Keratinocyte (primary cell): ENCODE measurements around the gene SORT1. TPM values are rescaled to one million over a fixed set of nuclear protein-coding genes. Genes with fewer than 3 reads are reported as not detected.

ENCODE experiments used
- DNase-seq: peaks from one replicate; pipeline ENCODE4 v3.0.0-alpha.2; 2011; ENCODE audit warnings: low read depth, missing footprints, low spot score
- FAIRE-seq: peaks from 2 replicates; lab custom pipeline; 2011; peaks lifted over from hg19 to GRCh38; lab: Jason Lieb, UNC
- H2AFZ ChIP-seq: 2 replicates; pipeline ENCODE4 v1.6.0; 2012; ENCODE audit warnings: low read length, control low read depth, inconsistent platforms; ENCODE audit not compliant: control insufficient read depth
- H3K27ac ChIP-seq: 2 replicates; pipeline ENCODE4 v1.5.1; 2011; ENCODE audit warnings: low read length; ENCODE audit not compliant: control insufficient read depth, insufficient read depth
- H3K27me3 ChIP-seq: 3 replicates; pipeline ENCODE4 v1.6.0; 2011; ENCODE audit warnings: low read length; ENCODE audit not compliant: control insufficient read depth, insufficient read depth; ENCODE audit errors: extremely low read depth
- H3K36me3 ChIP-seq, 2 experiments: 2 replicates in 1 of 2; 3 replicates in 1 of 2; pipeline ENCODE4 v1.5.1; 2011; ENCODE audit warnings: low read length in 2 of 2, mild to moderate bottlenecking in 1 of 2; ENCODE audit not compliant: control insufficient read depth in 2 of 2, insufficient read depth in 2 of 2; ENCODE audit errors: extremely low read depth in 1 of 2
- H3K4me1 ChIP-seq: 3 replicates; pipeline ENCODE4 v1.5.1; 2011; ENCODE audit warnings: low read length; ENCODE audit not compliant: control insufficient read depth, insufficient read depth; ENCODE audit errors: extremely low read depth
- H3K4me2 ChIP-seq: 3 replicates; pipeline ENCODE4 v1.6.0; 2011; ENCODE audit warnings: low read depth, low read length; ENCODE audit not compliant: control insufficient read depth, insufficient read depth; ENCODE audit errors: extremely low read depth
- H3K4me3 ChIP-seq, 3 experiments: fragments of 200-600 bp in 1 of 3; sonication (generic) in 1 of 3; 2 replicates in 2 of 3; 3 replicates in 1 of 3; pipeline ENCODE4 v1.5.1; 2011 to 2016; ENCODE audit warnings: low read length in 3 of 3, mild to moderate bottlenecking in 3 of 3, control low read depth in 2 of 3, inconsistent platforms in 1 of 3, low read depth in 1 of 3, mixed read lengths in 1 of 3, mixed run types in 1 of 3, moderate library complexity in 1 of 3; ENCODE audit not compliant: control insufficient read depth in 2 of 3, insufficient read depth in 2 of 3; ENCODE audit errors: extremely low read depth in 1 of 3
- H3K79me2 ChIP-seq: 2 replicates; pipeline ENCODE4 v1.6.0; 2012; ENCODE audit warnings: low read length; ENCODE audit not compliant: control insufficient read depth, insufficient read depth
- H3K9ac ChIP-seq: 3 replicates; pipeline ENCODE4 v1.6.0; 2011; ENCODE audit warnings: low read length; ENCODE audit not compliant: control insufficient read depth, insufficient read depth; ENCODE audit errors: extremely low read depth
- H3K9me1 ChIP-seq: 3 replicates; pipeline ENCODE4 v1.6.0; 2011; ENCODE audit warnings: low read length; ENCODE audit not compliant: control insufficient read depth, insufficient read depth; ENCODE audit errors: extremely low read depth
- H3K9me3 ChIP-seq: 2 replicates; pipeline ENCODE4 v1.5.1; 2012; ENCODE audit warnings: low read depth, low read length; ENCODE audit not compliant: control insufficient read depth
- H4K20me1 ChIP-seq: 3 replicates; pipeline ENCODE4 v1.6.0; 2011; ENCODE audit warnings: low read length; ENCODE audit not compliant: control insufficient read depth, insufficient read depth; ENCODE audit errors: extremely low read depth
- EZH2 ChIP-seq: IDR thresholded peaks from one replicate; pipeline ENCODE4 v1.6.1; 2012; ENCODE audit warnings: inconsistent platforms, mild to moderate bottlenecking, low read length, moderate library complexity
- dilution Hi-C: fragments of 300-500 bp; cut with MboI; formaldehyde crosslinking; loops from one replicate; pipeline ENCODE4 v1.7.0; 2020; ENCODE audit warnings: low sequenced_read_pairs; ENCODE audit not compliant: extremely low pct_ligation_motif_present
- polyA plus RNA-seq, 5 experiments: library from polyadenylated mRNA; depleted of rRNA in 3 of 5; stranded (reverse) in 3 of 5; stranded (forward) in 1 of 5; unstranded in 1 of 5; fragments of >200 nt; gene quantifications; 1 replicate in 1 of 5; 2 replicates in 3 of 5; 3 replicates in 1 of 5; pipeline versions ENCODE4 v1.2.1 to v1.2.3, GENCODE V29; 2011 to 2012; ENCODE audit warnings: missing spikeins in 2 of 5, low read depth in 1 of 5, low replicate concordance in 1 of 5
- TF ChIP-seq, protein P1 (sequence below), 3 experiments: IDR thresholded peaks in 1 of 3; conservative IDR thresholded peaks in 1 of 3; optimal IDR thresholded peaks in 1 of 3; 2 replicates in 2 of 3; 3 replicates in 1 of 3; pipeline versions ENCODE3 to v1.5.1; 2011; ENCODE audit warnings: low read length in 3 of 3, mild to moderate bottlenecking in 3 of 3, moderate library complexity in 2 of 3, control low read depth in 1 of 3, inconsistent platforms in 1 of 3; ENCODE audit not compliant: insufficient read depth in 2 of 3; ENCODE audit errors: extremely low read depth in 1 of 3

Gene SORT1
- polyA plus RNA-seq, 1 donor (not counting 4 experiments of a cell fraction or from before 2014, with no cell fraction given) = 1.6 TPM

DNA sequence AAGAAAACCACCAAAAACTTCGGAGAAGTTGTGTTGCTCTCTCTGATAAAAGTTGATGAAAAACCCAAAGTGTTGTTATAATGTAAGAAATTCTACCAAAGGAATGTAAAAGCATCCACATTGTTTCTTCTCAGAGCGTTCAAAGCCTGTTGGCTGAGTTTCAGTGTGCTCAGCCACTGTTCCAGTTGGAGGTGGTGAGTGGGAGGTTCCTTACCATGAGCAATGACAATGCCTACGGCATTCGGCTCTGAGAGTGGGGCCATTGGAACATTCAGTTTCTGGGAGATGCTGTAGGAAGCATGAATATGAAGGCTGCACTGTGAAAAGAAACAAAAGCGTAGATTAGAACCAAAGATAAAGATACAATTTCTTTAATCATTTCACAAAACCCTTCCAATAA, 70.4 kb downstream of the SORT1 start:
- Histone ChIP-seq H3K9ac (no peak overlapping the region), H4K20me1 (no peaks in the 10 kb centered on the region), H3K27ac (no peak overlapping the region), H3K4me3 (no peak overlapping the region), H2AFZ (no peak overlapping the region), H3K9me1 (no peaks in the 10 kb centered on the region), H3K9me3 (peaks cover 2% of the 10 kb centered on the region), H3K4me1 (no peaks in the 10 kb centered on the region), H3K27me3 (no peaks in the 10 kb centered on the region), H3K79me2 (no peaks in the 10 kb centered on the region), H3K4me2 (no peak overlapping the region), H3K36me3 (no peaks in the 10 kb centered on the region)
- FAIRE-seq (no peak), DNase-seq (no peak)
- dilution Hi-C loops = no loop called here
- TF ChIP-seq, protein P1, sequence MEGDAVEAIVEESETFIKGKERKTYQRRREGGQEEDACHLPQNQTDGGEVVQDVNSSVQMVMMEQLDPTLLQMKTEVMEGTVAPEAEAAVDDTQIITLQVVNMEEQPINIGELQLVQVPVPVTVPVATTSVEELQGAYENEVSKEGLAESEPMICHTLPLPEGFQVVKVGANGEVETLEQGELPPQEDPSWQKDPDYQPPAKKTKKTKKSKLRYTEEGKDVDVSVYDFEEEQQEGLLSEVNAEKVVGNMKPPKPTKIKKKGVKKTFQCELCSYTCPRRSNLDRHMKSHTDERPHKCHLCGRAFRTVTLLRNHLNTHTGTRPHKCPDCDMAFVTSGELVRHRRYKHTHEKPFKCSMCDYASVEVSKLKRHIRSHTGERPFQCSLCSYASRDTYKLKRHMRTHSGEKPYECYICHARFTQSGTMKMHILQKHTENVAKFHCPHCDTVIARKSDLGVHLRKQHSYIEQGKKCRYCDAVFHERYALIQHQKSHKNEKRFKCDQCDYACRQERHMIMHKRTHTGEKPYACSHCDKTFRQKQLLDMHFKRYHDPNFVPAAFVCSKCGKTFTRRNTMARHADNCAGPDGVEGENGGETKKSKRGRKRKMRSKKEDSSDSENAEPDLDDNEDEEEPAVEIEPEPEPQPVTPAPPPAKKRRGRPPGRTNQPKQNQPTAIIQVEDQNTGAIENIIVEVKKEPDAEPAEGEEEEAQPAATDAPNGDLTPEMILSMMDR (optimal IDR thresholded peaks at IDR 0.05 in 1 of 3, IDR thresholded peaks at IDR 0.05 in 1 of 3, conservative IDR thresholded peaks at IDR 0.05 in 1 of 3; ENCODE audit: extremely low read depth in 1 of 3, insufficient read depth in 2 of 3, low read length in 3 of 3) = no peak
- no peak for TF ChIP-seq EZH2

DNA sequence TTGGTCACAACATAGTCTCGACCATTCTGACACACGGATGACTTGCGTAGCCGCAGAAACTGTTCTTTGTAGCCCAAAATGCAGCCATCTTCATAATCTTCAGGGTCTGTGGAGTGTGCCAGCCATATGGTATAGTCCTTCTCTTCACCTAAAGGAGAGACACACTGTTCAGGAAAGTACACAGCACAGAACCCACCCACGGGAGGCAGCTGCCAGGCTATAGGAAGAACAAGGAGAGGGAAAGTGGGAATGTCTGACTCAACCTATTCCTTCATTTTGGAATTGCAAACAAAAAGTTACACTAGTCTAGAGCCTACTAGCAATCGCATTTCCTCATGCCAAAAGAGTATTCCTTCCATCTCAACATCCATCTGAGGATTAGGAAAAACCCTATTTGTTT, 74.7 kb downstream of the SORT1 start:
- Histone ChIP-seq H3K4me3 (no peak overlapping the region), H3K4me1 (no peaks in the 10 kb centered on the region), H3K9me3 (no peaks in the 10 kb centered on the region), H2AFZ (no peak overlapping the region), H3K27ac (no peak overlapping the region), H3K79me2 (no peaks in the 10 kb centered on the region), H3K27me3 (no peaks in the 10 kb centered on the region), H3K9ac (no peak overlapping the region), H3K36me3 (no peaks in the 10 kb centered on the region), H3K4me2 (no peak overlapping the region), H3K9me1 (no peaks in the 10 kb centered on the region), H4K20me1 (no peaks in the 10 kb centered on the region)
- dilution Hi-C loops = no loop called here
- FAIRE-seq = no peak
- TF ChIP-seq, protein P1 (optimal IDR thresholded peaks at IDR 0.05 in 1 of 3, IDR thresholded peaks at IDR 0.05 in 1 of 3, conservative IDR thresholded peaks at IDR 0.05 in 1 of 3; ENCODE audit: extremely low read depth in 1 of 3, insufficient read depth in 2 of 3, low read length in 3 of 3) = no peak
- no peak for TF ChIP-seq EZH2
- no peak for DNase-seq
